ENCODE measurements around the gene POU4F2.

The POU4F2 gene

GRCh38 chr4:146638786-146639505 lies at the start of gene POU4F2:
Gene POU4F2, plus strand, starts transcription at chr4:146638893. Its CDS starts 248 bp downstream, at chr4:146639141.
- DNase-seq, result no peak

- no peak for DNase-seq
Measured at GRCh38 chr4:146590801-146591200, 47.9 kb upstream of the POU4F2 start.

- DNase-seq, result no peak
Measured at GRCh38 chr4:146592019-146592418, 46.7 kb upstream of the POU4F2 start.

- DNase-seq, result no peak
Measured at GRCh38 chr4:146632770-146633470, 5.8 kb upstream of the POU4F2 start.

- DNase-seq, result no peak
Measured at GRCh38 chr4:146633471-146633800, 5.3 kb upstream of the POU4F2 start.

- no peak for DNase-seq
Measured at GRCh38 chr4:146634825-146635224, 3.9 kb upstream of the POU4F2 start.

- no peak for DNase-seq
Measured at GRCh38 chr4:146637621-146638332, 916 bp upstream of the POU4F2 start.

- DNase-seq, result no peak
Measured at GRCh38 chr4:146638333-146638785, 334 bp upstream of the POU4F2 start.

GRCh38 chr4:146639506-146639932 lies 826 bp downstream of the POU4F2 start:
- DNase-seq, result no peak

- DNase-seq, result no peak
Measured at GRCh38 chr4:146640021-146640464, 1.4 kb downstream of the POU4F2 start.

GRCh38 chr4:146640465-146641061 lies 1.9 kb downstream of the POU4F2 start:
- DNase-seq, result no peak

GRCh38 chr4:146641762-146642161 lies 3.1 kb downstream of the POU4F2 start:
- DNase-seq, result no peak

GRCh38 chr4:146643812-146644401 lies 5.2 kb downstream of the POU4F2 start:
- DNase-seq, result no peak

GRCh38 chr4:146645921-146646320 lies 7.2 kb downstream of the POU4F2 start:
- DNase-seq, result no peak

GRCh38 chr4:146646593-146647325 lies 8.1 kb downstream of the POU4F2 start:
- DNase-seq, result no peak

GRCh38 chr4:146647615-146648460 lies 9.1 kb downstream of the POU4F2 start:
- no peak for DNase-seq

- no peak for DNase-seq
Measured at GRCh38 chr4:146648461-146648783, 9.7 kb downstream of the POU4F2 start.

- no peak for DNase-seq
Measured at GRCh38 chr4:146649232-146649631, 10.5 kb downstream of the POU4F2 start.

GRCh38 chr4:146650034-146650433 lies 11.3 kb downstream of the POU4F2 start:
- DNase-seq, result no peak

GRCh38 chr4:146654687-146655520 lies 16.2 kb downstream of the POU4F2 start:
- no peak for DNase-seq

GRCh38 chr4:146655521-146655856 lies 16.8 kb downstream of the POU4F2 start:
- DNase-seq, result no peak

Measured in SW 1271 (cell line).